Panc1 (cell line): Measurements from ENCODE around the gene HNRNPR. TPM values are rescaled to one million over a fixed set of nuclear protein-coding genes. Genes with fewer than 3 reads are reported as not detected.

ENCODE experiments used
- ATAC-seq: fragments of 200-7000 bp; cut with Tn5 transposase; 2 replicates; pipeline ENCODE4 v1.9.1; 2020; ENCODE audit warnings: mild to moderate bottlenecking, moderate library complexity
- BruUV-seq: library from RNA; stranded (reverse); fragments of 400-500 nt; replicated peaks from 2 replicates; lab custom pipeline; 2021; lab: Mats Ljungman, UMichigan
- CTCF ChIA-PET: fragments of 300-600 bp; sonication (Branson Sonifier 250); formaldehyde crosslinking; loops from one replicate; lab custom pipeline; 2022; ENCODE audit warnings: antibody characterized with exemption; lab: Charles Lee
- POLR2A ChIA-PET: fragments of 300-600 bp; sonication (Branson Sonifier 250); formaldehyde crosslinking; loops from one replicate; lab custom pipeline; 2022; ENCODE audit warnings: antibody characterized with exemption; lab: Charles Lee
- DNase-seq: peaks from one replicate; pipeline ENCODE4 v3.0.0-alpha.2; 2010; ENCODE audit warnings: low read depth, low spot score
- H3K27ac ChIP-seq: 2 replicates; pipeline ENCODE4 v1.5.1; 2011; ENCODE audit warnings: mild to moderate bottlenecking, low read length, inconsistent platforms
- H3K27me3 ChIP-seq: fragments of 200-500 bp; sonication (Bioruptor generic); 2 replicates; pipeline ENCODE4 v1.6.0; 2014; ENCODE audit warnings: low read length, inconsistent platforms; ENCODE audit not compliant: control insufficient read depth, insufficient read depth
- H3K36me3 ChIP-seq: fragments of 200-500 bp; sonication (Bioruptor generic); 2 replicates; pipeline ENCODE4 v1.5.1; 2014; ENCODE audit warnings: inconsistent platforms, mild to moderate bottlenecking, low read length, moderate library complexity; ENCODE audit not compliant: control insufficient read depth, insufficient read depth
- H3K4me1 ChIP-seq: 2 replicates; pipeline ENCODE4 v1.5.1; 2011; ENCODE audit warnings: inconsistent platforms, mild to moderate bottlenecking, low read length, moderate library complexity; ENCODE audit not compliant: control insufficient read depth, insufficient read depth
- H3K4me3 ChIP-seq, 2 experiments: 2 replicates each; pipeline ENCODE4 v1.5.1; 2011 to 2012; ENCODE audit warnings: low read depth in 2 of 2, low read length in 2 of 2, mild to moderate bottlenecking in 2 of 2, inconsistent platforms in 1 of 2, moderate library complexity in 1 of 2
- H3K9me3 ChIP-seq: fragments of 200-500 bp; sonication (Bioruptor generic); 2 replicates; pipeline ENCODE4 v1.5.1; 2014; ENCODE audit warnings: low read depth, mild to moderate bottlenecking, inconsistent platforms, low read length, moderate library complexity; ENCODE audit not compliant: control insufficient read depth, insufficient read depth
- CTCF ChIP-seq: fragments of 450-650 bp; IDR thresholded peaks from 2 replicates; pipeline ENCODE4 v1.5.1; 2017; ENCODE audit warnings: mild to moderate bottlenecking
- POLR2AphosphoS5 ChIP-seq: IDR thresholded peaks from 2 replicates; pipeline ENCODE4 v1.6.1; 2012; ENCODE audit warnings: mild to moderate bottlenecking, low read depth, low read length, moderate library complexity
- SIN3A ChIP-seq: IDR thresholded peaks from 2 replicates; pipeline ENCODE4 v1.6.1; 2012; ENCODE audit warnings: low read depth, mild to moderate bottlenecking, low read length, moderate library complexity, borderline replicate concordance; ENCODE audit not compliant: insufficient read depth
- TCF7L2 ChIP-seq: IDR thresholded peaks from 2 replicates; pipeline ENCODE4 v1.6.1; 2011; ENCODE audit warnings: mild to moderate bottlenecking, low read depth, low read length, inconsistent platforms
- in situ Hi-C: cut with HindIII; loops from 2 replicates; pipeline ENCODE4 v1.10.0; 2016; ENCODE audit warnings: low sequenced_read_pairs, low pct_unique_long_range_greater_than_20kb
- intact Hi-C: fragments of 100-400 bp; cut with micrococcal nuclease; formaldehyde crosslinking; loops from one replicate; pipeline ENCODE4 v1.10.0; 2022; ENCODE audit not compliant: unreplicated experiment
- total RNA-seq: library from RNA; stranded (reverse); gene quantifications from one replicate; pipeline ENCODE4 v1.2.1, GENCODE V29; 2021; ENCODE audit not compliant: unreplicated experiment
- TF ChIP-seq, protein P1 (sequence below), 2 experiments: IDR thresholded peaks; 2 replicates each; pipeline ENCODE4 v1.6.1; 2011 to 2012; ENCODE audit warnings: low read depth in 2 of 2, control low read depth in 1 of 2, low read length in 1 of 2, mild to moderate bottlenecking in 1 of 2, moderate library complexity in 1 of 2; ENCODE audit not compliant: insufficient read depth in 1 of 2

The HNRNPR gene
- total RNA-seq, 1 experiment from 2014 or later = 173 TPM

GRCh38 chr1:23369335-23370013, 25.4 kb upstream of the HNRNPR start, which contains the start of gene ZNF436:
TSS of gene ZNF436 (minus strand) at chr1:23369836. CDS start at chr1:23368005, 1,831 bp downstream.
- peak within 1 kb of the TSS; percentile 99 for H3K27ac ChIP-seq
- DNase-seq (no peak), ATAC-seq (no peak)
- TF ChIP-seq CTCF (no peak), POLR2AphosphoS5 (peak; percentile 12; the same call in 1 of the 2 replicates)
- CTCF ChIA-PET = no interaction called here
- peaks cover 42% of the 10 kb centered on the region for H3K4me1 ChIP-seq
- POLR2A ChIA-PET = interaction anchor here (0.8 kb wide), 1 partner anchor 33 kb away, joined by 3 read pairs; no protein-coding TSS in a partner anchor
- in situ Hi-C loops (no loop called here), intact Hi-C loops (no loop called here)
- peaks cover 17% of the 10 kb centered on the region for H3K9me3 ChIP-seq
- no peaks in the 10 kb centered on the region for H3K27me3 ChIP-seq
- peak within 1 kb of the TSS; percentile 92 to 100 for H3K4me3 ChIP-seq
- H3K36me3 ChIP-seq = peaks cover 3% of the 10 kb centered on the region; the same call in 1 of the 2 replicates
- no TSS peak for BruUV-seq

- ATAC-seq = peak; percentile 88
- H3K4me1 ChIP-seq = peaks cover 39% of the 10 kb centered on the region
- H3K27ac ChIP-seq = peak overlapping the region; percentile 99
- in situ Hi-C loops (no loop called here), intact Hi-C loops (no loop called here)
- H3K9me3 ChIP-seq = peaks cover 24% of the 10 kb centered on the region
- no TSS peak for BruUV-seq
- CTCF ChIA-PET = interaction anchor here (0.6 to 2.0 kb wide), 3 partner anchors 25 to 130 kb away, joined by 3 to 7 read pairs (median 7); partner anchors contain the start of gene HNRNPR
- H3K27me3 ChIP-seq = no peaks in the 10 kb centered on the region
- H3K4me3 ChIP-seq = peak overlapping the region; percentile 92 to 100
- peaks cover 3% of the 10 kb centered on the region; the same call in 1 of the 2 replicates for H3K36me3 ChIP-seq
- DNase-seq = no peak
- POLR2A ChIA-PET = interaction anchor here (0.5 to 0.9 kb wide), 2 partner anchors 14 to 24 kb away, joined by 4 to 6 read pairs; partner anchors contain the start of gene HNRNPR
- TF ChIP-seq TCF7L2 (peak; percentile 23; the same call in 1 of the 2 replicates), SIN3A (peak; percentile 87), CTCF (no peak; the same call in 1 of the 2 replicates), POLR2AphosphoS5 (peak; percentile 94)
- TF ChIP-seq, protein P1, sequence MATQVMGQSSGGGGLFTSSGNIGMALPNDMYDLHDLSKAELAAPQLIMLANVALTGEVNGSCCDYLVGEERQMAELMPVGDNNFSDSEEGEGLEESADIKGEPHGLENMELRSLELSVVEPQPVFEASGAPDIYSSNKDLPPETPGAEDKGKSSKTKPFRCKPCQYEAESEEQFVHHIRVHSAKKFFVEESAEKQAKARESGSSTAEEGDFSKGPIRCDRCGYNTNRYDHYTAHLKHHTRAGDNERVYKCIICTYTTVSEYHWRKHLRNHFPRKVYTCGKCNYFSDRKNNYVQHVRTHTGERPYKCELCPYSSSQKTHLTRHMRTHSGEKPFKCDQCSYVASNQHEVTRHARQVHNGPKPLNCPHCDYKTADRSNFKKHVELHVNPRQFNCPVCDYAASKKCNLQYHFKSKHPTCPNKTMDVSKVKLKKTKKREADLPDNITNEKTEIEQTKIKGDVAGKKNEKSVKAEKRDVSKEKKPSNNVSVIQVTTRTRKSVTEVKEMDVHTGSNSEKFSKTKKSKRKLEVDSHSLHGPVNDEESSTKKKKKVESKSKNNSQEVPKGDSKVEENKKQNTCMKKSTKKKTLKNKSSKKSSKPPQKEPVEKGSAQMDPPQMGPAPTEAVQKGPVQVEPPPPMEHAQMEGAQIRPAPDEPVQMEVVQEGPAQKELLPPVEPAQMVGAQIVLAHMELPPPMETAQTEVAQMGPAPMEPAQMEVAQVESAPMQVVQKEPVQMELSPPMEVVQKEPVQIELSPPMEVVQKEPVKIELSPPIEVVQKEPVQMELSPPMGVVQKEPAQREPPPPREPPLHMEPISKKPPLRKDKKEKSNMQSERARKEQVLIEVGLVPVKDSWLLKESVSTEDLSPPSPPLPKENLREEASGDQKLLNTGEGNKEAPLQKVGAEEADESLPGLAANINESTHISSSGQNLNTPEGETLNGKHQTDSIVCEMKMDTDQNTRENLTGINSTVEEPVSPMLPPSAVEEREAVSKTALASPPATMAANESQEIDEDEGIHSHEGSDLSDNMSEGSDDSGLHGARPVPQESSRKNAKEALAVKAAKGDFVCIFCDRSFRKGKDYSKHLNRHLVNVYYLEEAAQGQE (IDR thresholded peaks at IDR 0.05; ENCODE audit: insufficient read depth in 1 of 2, low read depth in 2 of 2, low read length in 1 of 2) = no peak
Observed at GRCh38 chr1:23368562-23369334, 24.7 kb upstream of the HNRNPR start.
